H4 (cell line): ENCODE data around the gene RFK. TPM values are rescaled to one million over a fixed set of nuclear protein-coding genes. Genes with fewer than 3 reads are reported as not detected.
A peak's percentile ranks its signal among the peaks of the same experiment; 100 is the strongest.

ENCODE experiments used
- DNase-seq: peaks from one replicate; pipeline ENCODE4 v3.0.0-alpha.2; 2015; ENCODE audit warnings: low spot score
- total RNA-seq: library from RNA; depleted of rRNA; stranded (reverse); fragments of >200 nt; shearing (Covaris generic); gene quantifications from 2 replicates; pipeline ENCODE4 v1.2.3, GENCODE V29; 2014

Gene RFK
- total RNA-seq, 1 experiment from 2014 or later: 27.3 TPM

DNA sequence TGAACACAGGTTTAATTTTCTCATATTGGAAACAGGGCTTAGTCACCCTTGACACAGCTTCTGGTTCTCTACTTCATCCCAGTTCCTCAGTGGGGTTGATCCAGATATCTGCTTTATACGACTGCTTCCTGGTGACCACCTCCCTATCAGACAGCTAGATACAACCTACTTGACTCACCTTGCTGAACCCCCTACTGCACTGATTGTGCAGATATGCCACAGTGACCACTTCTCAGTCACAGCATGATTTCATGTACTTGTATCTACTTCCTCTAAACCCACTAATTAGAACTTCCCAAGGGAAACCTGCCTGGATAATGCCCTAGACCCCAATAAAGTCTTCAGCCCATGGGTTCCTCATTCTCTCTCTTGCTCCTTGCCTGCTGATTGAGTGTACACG, 18.4 kb upstream of the RFK start:
- DNase-seq: no peak

DNA sequence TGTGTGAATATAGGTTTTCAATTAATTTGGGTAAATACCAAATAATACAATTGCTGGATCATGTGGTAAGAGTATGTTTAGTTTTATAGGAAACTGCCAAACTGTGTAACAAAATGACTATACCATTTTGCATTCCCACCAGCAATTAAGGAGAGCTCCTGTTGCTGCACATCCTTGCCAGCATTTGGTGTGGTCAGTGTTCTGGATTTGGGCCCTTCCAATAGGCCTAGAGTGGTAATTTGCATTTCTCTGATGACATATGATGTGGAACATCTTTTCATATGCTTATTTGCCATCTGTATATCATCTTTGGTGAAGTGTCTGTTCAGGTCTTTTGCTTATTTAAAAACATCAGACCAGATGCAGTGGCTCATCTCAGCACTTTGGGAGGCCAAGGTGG, 11.6 kb upstream of the RFK start:
- DNase-seq: no peak

- DNase-seq: no peak
Observed at GRCh38 chr9:76405340-76405739, 11.1 kb upstream of the RFK start.

DNA sequence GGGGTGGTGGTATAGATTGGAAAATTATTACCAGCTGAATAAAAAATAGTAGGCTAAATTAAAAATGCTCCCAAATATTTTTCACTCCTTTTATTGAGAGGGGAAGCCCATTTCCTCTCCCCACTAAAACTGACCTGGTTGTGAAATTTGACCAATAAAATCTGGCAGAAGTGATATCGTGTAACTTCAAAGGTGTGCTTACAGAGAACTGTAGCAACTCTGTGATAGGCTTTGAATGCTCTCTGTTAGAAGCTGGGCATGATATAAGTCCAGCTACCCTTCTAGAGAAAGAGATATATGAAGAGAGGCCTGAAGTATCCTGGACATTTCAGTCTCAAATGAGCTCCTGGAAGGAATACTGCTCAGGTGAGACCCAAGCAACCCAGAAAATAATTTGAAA, 10.2 kb upstream of the RFK start:
- DNase-seq: no peak

- peak; percentile 91 for DNase-seq
Observed at GRCh38 chr9:76403352-76403751, 9.1 kb upstream of the RFK start.

DNA sequence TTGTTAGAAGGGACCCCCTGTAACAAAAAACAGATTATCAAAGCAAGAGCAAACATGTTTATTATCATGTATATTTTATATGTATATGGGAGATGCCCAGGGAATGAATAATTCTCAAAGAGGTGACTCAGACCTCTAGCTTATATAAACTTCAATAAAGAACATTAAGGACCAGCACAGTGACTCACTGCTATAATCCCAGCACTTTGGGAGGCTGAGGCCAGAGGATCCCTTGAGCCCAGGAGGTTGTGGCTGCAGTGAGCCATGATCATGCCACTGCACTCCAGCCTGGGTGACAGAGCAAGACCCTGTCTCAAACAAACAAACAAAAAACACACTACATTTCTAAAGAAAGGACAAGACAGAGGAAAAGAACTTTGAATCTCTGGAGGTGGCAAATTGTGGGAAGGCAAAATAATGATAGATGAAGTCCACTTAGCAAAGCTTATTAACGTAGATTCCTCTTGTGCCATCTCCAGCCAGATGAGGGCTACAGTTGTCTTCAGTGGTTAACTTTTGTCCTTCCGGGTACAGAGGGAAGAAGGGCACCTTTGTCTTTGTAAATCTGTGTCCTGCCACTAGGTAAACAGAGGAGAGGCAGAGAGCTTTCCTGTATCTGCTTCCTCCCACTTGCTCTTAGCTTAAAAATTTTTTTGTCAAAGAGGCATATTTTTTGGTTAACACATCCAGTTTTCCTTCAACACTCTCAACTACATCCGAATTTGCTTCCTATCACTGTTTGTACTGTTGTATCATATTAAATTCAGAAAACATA, 7.5 kb upstream of the RFK start:
- no peak for DNase-seq

DNA sequence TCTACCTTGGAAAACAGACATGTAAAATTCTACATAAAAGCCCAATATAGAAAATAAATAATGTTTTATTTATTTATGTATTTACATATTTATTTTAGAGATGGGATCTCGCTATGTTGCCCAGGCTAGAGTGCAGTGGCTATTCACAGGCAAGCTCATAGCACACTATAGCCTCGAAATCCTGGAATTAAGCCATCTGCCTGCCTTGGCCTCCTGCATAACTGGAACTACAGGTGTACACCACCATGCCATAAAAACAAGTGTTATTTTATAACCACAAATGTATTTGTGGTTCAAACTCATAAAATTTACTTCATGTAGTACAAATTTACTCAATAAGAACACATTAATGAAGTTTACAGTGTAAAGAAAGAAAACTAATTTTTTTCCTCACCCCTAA, 7.0 kb upstream of the RFK start:
- no peak for DNase-seq

GRCh38 chr9:76400534-76401096, 6.4 kb upstream of the RFK start:
- peak; percentile 20 for DNase-seq

GRCh38 chr9:76399856-76400255, 5.6 kb upstream of the RFK start:
- no peak for DNase-seq

- no peak for DNase-seq
Observed at GRCh38 chr9:76396597-76396996, 2.4 kb upstream of the RFK start.

GRCh38 chr9:76396144-76396543, 1.9 kb upstream of the RFK start:
- DNase-seq: no peak

DNA sequence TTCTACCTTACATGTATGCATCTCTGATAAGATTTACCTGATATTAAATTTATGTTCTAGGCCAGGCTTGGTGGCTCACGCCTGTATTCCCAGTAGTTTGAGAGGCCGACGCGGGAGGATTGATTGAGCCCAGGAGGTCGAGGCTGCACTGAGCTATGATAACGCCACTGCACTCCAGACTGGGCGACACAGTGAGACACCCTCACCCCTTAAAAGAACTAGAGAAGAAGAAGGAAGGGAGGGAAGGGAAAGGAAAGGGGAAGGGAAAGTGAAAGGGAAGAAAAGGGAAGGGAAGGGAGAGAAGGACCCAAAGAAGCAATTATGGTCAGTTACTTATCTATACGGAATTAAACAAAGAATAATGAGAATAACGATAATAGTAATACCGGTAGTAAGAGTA, 1.2 kb upstream of the RFK start:
- no peak for DNase-seq

DNA sequence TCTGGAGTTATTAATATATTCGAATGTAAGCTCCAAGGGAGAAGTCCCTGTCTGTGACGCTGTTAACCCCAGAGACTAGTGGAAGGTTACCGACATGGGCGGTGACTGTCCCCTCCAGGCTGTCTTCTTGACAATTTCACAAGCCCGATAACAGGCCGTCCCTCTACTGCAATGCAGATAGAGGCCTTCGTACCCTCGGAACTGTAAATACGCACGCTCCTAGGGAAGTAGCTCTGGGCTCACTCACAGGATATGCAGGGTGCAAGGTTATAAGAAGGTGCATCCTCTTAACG, 680 bp upstream of the RFK start:
- peak; percentile 36 for DNase-seq

DNA sequence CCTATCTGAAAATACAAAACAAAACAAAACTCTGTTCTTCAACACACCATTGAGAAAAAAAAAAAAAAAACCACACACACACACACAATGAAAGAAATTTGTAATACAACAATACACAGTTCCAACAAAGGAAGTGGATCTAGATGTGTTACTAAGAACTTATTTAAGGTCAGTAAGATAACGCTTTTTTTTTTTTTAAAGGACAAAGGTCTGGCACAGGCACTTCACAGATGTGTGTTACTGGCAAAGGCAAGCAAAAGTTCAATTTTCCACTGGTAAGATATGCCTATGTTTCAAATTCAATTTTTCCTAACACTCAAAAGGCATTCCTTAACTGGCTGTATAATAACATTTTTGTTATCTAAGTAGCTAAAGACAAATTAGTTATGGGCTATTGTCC, 3.6 kb downstream of the RFK start:
- DNase-seq: no peak

DNA sequence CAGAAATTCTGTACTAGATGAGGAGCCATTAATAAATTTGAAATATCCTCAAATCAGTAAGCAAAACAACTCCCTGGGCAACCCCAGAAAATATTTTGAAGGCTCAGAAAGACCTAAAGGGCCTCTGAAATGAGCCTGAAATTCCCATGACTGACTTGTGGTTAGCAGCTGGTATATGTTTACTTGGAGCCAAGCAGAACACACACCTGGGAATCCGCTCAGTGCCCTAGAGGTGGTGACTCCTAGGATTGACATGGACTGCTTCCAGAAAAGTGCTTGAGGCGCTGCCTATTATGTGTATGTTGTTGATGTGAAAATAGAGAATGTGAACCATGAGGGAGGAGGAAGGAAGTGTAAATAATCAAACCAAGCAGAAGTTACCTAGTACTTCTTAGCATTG, 14.7 kb downstream of the RFK start:
- DNase-seq: peak; percentile 64

- DNase-seq: no peak
Observed at GRCh38 chr9:76378367-76379073, 15.7 kb downstream of the RFK start.

GRCh38 chr9:76377791-76378190, 16.4 kb downstream of the RFK start:
- DNase-seq: no peak

DNA sequence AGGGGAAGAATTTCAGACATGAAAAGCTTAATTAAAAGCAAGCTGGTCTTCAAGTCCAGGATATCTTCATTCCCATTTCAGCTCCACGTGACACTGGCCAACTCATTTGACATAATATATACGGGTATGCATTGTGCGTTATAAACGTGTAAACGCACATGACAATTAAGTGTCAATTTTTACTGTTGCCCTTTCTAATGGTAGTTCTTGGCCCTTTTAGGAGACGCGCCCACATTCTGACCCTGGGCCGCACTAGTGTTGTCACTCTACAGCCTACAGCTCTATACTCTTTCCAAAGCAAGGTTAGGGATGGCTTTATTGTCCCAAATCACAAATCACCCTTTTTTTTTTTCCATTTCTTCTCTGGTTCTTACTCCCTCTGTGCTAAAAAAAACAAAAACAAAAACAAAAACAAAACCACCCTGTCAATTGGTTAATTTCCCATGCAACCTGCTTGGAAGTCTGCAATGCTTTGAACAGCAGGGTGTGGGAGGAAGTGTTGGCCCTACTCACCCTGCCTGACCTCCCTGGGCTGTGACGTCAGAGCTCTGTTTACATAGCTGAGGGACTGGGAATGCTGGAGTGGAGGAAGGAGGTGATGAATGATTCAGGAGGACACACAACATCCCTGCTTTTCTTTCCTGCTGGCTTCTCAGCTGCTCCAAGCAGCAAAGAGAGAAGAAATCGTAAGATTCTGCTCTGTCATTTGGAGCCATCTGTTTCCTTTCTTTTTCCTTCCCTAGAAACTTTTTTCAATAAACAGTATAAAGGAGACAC, 19.3 kb downstream of the RFK start:
- peak; percentile 89 for DNase-seq

DNA sequence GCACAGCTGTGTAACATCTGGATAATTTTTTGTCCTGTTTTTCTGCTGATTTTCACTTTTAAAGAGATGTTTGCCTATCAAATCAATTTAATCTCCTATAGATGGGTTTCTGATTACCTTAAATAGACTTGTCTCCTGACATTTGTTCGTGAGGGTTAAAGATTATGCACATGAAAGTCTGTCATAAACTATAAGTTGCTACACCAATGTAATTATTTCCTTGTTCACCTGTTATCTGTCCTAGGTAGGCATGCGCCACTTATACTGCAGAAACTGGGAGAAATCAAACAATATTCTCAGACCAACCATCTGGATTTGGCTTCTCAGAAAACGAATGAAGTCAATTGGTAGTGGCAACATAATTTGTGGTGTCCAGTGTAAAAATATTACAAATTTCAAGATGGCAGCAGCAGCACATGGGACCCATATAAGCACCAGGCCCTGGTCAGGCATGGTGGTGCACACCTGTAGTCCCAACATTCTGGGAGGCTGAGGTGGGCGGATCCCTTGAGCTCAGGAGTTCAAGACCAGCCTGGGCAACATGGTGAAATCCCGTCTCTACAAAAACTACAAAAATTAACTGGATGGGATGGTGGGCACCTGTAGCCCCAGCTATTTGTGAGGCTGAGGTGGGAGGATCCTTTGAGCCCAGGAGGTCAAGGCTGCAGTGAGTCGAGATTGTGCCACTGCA, 20.3 kb downstream of the RFK start:
- no peak for DNase-seq

- DNase-seq: no peak
Observed at GRCh38 chr9:76373173-76373783, 20.9 kb downstream of the RFK start.

- DNase-seq: no peak
Observed at GRCh38 chr9:76372336-76372735, 21.9 kb downstream of the RFK start.

GRCh38 chr9:76371901-76372300, 22.3 kb downstream of the RFK start:
- no peak for DNase-seq
